GM18505 (cell line): ENCODE measurements around the gene ATP11B.
"Not testable (repeated sequence)": the region's sequence is repeated elsewhere in the genome, so short reads cannot be mapped to it uniquely, and the experiment has no call there.

Experiments used
- ATAC-seq: cut with Tn5 transposase; IDR thresholded peaks from one replicate; pipeline ENCODE4 v1.9.1; 2021; ENCODE audit not compliant: unreplicated experiment
- POLR2A ChIP-seq: IDR thresholded peaks from 4 replicates; pipeline ENCODE4 v1.6.1; 2011; ENCODE audit warnings: borderline replicate concordance; ENCODE audit not compliant: insufficient read depth, insufficient read length; ENCODE audit errors: extremely low read depth

The ATP11B gene

DNA sequence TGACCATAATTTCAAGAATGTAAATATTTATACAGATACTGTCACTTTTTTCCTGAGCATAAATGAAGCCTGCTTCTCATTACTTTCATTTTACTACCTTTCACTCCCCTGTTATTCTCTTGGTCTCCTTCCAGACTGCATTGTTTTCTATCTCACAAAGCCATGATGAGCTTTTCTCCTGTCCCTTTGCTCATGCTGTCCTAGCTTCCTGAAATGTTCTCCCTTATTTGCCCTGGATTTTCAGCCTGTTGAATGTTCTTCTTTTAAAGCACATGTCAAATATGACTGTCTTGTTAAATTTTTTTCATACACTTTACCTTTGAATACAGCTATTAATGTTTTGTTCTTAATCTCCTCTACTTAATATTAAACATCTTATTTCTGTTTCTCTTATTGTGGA lies 31.7 kb downstream of the ATP11B start:
- ATAC-seq: no peak
- no peak for TF ChIP-seq POLR2A

- no peak for TF ChIP-seq POLR2A
- no peak for ATAC-seq
Observed at GRCh38 chr3:182829761-182830405, 36.6 kb downstream of the ATP11B start.

DNA sequence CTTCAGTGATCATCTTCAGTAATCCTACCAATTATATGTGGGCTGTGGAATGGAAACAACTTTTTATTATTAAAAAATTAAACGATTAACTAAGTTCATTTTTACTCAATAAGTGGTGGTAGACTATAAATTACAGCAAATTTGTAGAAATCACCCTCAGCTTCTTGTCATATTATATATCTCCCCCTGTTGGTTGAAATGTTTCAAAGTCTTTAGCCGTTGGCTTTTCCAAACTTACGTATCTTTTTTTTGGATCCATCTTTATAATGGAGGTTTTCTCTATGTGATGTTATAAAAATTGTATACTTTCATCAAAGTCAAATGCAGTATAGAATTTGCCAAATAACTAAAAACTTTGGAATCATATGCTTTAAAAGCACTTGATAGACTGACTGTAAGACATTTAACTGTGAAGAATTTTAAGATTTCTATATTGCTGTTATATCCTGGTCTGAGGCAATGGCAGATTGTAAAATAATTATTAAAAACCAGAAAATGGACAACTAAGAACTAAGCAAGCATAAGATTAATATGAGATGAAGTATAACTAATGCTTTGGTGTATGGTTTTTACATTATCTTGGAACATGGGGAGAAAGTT lies 44.7 kb downstream of the ATP11B start:
- no peak for TF ChIP-seq POLR2A
- ATAC-seq: no peak

- no peak for TF ChIP-seq POLR2A
- ATAC-seq: no peak
Observed at GRCh38 chr3:182843478-182843877, 50.2 kb downstream of the ATP11B start.

DNA sequence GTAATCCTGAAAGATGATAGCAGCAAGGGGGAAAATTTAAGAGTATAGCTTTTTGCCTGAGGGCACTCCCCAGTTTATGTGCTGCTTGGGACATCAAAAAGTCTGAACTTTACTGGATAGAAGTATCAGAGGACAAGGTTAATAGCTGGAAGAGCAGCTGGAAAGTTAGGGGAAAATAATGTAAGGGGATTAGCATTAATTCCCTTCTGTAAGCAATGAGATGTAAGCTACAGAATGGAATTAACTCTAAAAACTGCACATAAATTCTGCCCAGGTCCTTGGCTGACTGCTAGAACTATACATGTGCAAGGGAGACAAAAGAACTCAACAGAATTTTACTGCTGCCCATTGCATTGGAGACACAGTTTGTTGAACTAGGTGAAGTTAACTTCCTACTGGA lies 55.6 kb downstream of the ATP11B start:
- no peak for TF ChIP-seq POLR2A
- no peak for ATAC-seq

DNA sequence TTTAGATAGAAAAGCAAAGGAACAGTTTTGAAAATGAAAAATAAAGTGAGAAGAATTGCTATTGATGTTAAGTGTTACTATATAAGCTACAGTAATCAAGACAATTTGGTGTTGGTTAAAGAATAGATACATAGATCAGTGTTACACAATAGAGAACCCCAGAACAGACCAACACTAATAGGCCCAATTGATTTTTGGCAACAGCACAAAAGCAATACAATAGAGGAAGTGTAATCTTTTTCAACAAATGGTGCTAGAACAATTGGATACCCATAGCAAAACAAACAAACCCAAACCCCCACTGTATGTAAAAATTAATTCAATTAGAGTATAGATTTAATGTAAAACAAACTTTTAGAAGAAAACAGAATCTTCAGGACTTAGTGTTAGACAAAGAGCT lies 61.8 kb downstream of the ATP11B start:
- TF ChIP-seq POLR2A: no peak
- ATAC-seq: no peak

GRCh38 chr3:182861348-182861747 lies 68.0 kb downstream of the ATP11B start:
- no peak for ATAC-seq
- no peak for TF ChIP-seq POLR2A

DNA sequence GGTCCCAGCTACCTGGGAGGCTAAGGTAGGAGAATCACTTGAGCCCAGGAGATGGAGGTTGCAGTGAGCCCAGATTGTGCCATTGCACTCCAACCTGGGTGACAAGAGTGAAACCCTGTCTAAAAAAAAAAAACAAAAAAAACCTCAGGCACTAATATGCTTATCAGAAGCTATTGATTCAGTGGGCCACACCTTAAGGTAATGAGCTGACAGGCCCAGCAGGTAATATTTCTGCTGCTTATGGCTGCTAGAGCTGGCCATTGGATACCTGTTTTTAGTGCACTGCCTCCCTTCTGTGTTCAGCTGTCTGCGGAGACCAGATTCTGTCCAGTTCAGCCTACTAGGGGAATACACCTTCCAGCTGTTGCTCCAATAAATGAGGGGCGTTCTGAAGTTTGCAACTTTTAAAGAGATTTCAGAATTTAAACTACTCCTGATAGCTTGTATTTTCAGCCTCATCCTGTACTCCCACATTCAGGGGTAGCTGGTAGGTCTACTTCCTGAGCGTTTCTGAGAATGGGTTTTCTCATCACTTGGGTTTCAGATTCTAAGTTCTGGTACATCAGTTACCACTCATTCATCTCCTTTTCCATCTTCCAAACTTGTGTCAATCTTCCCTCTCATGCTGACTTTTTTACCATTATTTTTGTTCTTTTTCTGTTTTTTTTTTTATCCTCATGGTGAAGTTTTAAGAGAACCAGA lies 69.0 kb downstream of the ATP11B start:
- TF ChIP-seq POLR2A: no peak
- no peak for ATAC-seq

- TF ChIP-seq POLR2A: no peak
- no peak for ATAC-seq
Observed at GRCh38 chr3:182869059-182869458, 75.8 kb downstream of the ATP11B start.

- ATAC-seq: not testable (repeated sequence)
Observed at GRCh38 chr3:182870917-182871316, 77.6 kb downstream of the ATP11B start.

GRCh38 chr3:182879031-182879611 lies 85.8 kb downstream of the ATP11B start:
- ATAC-seq: no peak
- no peak for TF ChIP-seq POLR2A

- TF ChIP-seq POLR2A: no peak
- ATAC-seq: no peak
Observed at GRCh38 chr3:182886497-182886896, 93.2 kb downstream of the ATP11B start.

DNA sequence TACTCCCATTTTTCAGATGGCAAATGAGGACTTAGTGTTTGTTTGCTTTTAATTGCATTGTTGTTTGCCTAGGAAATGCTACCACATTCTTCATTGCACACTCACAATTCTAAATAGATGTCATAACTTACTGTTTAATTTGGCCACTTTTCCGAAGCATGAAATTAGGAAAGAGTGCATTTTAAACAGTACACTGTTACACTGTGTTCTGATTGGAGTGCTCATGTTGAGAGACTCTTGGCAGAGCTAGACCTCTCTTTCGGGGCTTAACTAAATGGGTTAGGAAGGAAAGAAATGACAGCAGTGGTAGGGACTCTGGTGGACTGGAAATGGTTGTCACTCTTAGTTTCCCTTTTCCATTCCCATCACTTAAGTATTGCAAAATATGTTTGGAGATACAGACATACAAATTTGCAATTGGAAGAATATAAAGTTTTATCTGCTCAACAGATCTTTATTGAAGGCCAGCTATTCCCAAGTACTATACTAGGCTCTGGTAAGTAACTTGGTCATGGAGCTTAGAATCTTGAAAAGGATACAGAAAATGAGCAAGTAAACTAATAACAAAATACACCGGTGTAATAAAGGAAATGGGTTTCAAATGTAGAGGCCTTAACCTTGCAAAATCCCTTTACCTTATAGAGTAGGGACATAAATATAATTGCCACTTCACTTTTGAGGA lies 96.8 kb downstream of the ATP11B start:
- no peak for ATAC-seq
- TF ChIP-seq POLR2A: no peak
